Anterior cingulate cortex (tissue), 58 donors: ENCODE results near the gene NMNAT3.
"Not testable (repeated sequence)": the region's sequence is repeated elsewhere in the genome, so short reads cannot be mapped to it uniquely, and the experiment has no call there.

Experiments used
- DNase-seq, 58 donors: peaks; one replicate each; lab custom pipeline; 2025; lab: John Stamatoyannopoulos, UW

NMNAT3 gene

DNA sequence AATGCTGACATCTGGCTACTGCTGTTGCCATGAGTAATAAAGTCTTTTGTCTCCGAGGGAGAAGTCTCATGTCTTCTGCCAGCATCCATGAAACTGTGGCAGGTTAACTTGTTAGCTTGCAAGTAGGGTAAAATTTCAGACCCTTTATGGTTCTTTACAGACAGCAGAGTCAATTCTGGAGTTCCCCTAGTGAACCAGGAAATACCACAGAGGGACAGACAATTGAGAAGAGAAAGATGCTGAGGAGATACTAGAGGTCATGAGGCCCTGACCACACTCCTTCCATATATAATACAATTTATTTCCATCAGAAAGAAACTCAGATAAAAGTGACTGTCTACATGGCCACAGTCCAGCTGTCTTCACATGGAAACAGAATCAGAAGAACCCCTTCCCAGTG is 38.1 kb downstream of the NMNAT3 start:
- DNase-seq, result no peak

DNA sequence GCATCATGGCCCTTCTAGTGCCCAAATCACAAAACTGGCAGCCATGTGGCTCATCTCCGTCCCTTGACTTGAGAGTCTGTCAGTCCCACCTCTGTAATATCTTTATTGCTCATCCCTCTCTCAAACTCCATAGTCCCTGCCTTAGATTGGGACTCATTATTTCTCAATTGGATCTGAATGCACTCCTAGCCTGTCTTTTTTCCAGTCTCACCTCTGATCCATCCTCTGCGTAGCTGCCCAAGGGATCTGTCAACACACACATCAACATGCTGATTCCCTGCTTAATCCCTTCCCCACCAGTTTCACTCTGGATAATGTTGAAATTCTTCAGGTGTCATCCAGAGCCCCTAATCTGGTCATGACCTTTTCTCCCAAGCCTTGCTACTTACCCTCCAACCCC is 39.3 kb downstream of the NMNAT3 start:
- no peak for DNase-seq

DNA sequence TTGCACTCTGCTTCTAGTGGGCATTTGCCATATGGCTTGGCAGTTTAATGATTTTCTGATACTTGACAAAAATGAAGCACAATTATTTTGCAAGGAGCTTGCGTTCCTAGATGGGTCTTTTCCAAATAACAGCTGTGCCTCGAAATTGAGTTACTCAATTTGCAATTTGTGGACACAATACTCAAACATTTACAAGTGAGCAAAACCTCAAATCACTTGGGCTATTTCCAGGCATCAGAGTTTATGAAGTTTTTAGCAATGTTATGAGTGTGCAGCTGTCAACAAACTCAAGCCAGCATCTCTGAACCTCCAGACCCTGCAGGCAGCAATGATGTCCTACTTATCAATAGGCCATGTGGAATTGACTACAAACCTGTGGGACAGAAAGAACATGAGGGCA is 41.3 kb downstream of the NMNAT3 start:
- no peak for DNase-seq

DNA sequence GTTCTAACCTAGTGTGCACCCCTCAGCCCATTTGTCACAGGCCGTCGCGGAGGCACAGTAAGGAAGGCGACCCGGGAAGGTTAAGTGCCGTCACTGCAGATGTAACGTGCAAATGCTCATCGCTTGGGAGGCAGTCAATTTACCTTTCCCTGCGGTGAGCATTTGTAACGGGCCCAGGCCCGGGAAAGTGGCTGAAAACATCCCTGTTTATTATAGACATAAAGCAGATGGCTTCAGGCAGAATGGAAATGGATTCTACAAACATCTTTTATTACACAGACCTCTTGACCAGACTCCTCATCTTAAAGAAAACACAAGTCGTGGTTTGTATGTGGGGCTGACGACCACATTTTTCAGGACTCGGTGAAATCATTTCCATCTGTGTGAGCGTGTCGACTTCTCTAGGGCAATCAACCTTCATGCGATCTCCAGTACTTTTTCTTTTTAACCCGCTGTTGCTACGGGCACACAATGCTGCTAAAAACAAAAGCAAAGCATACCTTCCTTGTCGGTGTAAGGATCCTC is 43.6 kb downstream of the NMNAT3 start:
- no peak for DNase-seq

DNA sequence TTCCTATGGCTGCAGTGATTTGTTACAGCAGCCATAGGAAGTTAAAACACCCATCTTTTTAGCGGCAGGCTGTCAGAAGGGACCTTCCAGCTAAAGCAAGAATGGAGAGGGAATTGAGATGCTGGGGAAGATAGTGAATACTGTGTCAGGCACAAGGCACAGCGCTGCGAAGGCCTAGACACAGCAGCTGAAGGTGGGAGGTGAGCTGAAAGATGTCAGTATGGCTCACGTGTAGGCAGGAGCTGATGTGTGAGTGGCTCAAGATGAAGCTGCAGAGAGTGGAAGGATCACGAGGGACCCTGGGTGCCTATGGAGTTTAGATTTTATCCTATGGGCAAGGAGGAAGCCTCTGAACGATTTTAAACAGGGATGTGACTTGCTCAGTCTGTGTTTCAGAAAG is 44.3 kb downstream of the NMNAT3 start:
- DNase-seq, result no peak

DNA sequence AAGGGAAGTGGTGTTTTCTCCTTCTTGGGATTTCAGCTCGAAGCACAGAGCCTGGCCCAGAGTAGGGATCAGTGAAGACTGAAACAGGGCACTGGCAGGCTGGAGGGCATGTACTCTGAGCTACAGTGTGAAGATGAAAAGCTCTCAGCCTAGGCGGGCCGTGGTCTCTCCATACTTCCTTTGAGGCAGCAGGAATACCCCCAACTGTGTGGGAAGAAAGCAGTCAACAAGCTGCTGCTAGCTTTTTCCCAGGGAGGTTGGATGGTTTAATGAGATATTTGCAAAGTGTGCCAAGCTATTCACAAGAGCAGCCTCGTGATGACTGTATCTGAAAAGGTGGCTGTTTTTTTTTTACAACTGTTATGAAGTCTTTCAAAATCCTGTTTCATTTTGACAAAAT is 47.2 kb downstream of the NMNAT3 start:
- no peak for DNase-seq

DNA sequence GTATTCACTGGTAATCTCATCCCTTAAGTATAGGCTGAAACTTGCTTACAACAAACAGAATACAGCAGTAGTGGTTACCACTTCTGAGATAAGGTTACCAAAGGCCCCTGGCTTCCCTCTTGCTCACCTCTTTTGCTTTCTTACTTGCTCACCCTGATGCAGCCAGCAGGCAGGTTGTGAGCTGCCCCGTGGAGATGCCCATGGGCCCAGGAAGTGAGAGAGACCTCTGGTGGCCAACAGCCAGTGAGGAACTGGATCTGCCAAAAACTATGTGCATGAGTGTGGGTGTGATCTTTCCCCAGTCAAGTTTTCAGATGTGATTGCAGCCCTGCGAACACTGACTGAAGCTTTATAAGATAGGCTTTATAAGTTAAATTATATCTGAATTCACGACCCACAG is 48.7 kb downstream of the NMNAT3 start:
- no peak for DNase-seq

DNA sequence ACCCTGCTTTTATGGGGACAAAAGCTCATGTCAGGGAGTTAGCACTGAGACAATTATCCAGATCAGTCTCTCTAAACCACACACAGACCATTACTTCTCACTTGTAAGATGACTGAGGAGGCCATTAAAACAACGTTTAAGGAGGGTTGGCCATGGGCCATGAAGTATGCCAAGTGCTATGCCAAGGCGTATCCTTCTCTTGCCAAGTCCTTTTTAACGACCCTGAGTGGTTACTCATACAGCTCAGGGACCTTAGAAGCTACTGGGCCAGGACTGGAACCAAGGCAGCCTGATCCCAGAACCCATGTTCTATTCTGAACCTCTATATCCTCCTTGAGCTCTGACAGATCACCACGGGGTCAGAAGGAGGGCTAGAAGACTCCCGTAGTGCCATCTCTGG is 50.0 kb downstream of the NMNAT3 start:
- no peak for DNase-seq

DNA sequence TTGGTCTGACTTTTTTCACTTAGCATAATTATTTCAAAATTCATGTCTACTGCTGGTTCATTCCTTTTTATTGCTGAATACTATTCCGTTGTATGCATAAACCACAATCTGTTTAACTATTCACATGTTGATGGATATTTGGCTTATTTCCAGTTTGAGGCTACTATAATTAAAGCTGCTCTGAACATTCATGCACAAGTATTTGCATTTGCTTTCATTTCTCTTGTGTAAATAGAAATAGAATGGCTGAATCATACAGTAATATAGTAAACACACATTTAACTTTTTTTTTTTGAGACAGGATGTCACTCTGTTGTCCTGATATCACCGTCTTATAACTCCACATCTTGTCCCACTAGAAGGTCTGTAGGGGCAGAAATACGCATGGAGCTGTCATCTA is 57.3 kb downstream of the NMNAT3 start:
- no peak for DNase-seq

DNA sequence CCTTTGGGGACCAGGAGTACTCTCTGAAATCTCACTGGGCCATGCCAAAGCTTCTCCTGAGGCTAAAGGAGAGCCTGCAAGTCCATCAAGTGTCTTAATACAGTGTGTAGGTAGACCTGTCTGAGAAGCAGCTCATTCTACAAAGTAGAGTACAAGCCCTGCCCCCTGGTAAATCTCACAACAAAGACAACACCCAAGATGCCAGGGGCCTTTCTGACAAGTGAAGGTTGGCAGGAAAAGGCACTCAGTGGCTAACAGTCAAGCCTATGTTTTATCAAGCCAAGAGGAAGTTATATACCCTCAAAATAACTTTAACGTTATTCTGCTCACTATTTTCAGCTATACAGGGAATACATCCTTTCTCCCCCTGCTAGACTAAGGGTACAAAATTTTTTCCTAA is 58.3 kb downstream of the NMNAT3 start:
- DNase-seq, result no peak

DNA sequence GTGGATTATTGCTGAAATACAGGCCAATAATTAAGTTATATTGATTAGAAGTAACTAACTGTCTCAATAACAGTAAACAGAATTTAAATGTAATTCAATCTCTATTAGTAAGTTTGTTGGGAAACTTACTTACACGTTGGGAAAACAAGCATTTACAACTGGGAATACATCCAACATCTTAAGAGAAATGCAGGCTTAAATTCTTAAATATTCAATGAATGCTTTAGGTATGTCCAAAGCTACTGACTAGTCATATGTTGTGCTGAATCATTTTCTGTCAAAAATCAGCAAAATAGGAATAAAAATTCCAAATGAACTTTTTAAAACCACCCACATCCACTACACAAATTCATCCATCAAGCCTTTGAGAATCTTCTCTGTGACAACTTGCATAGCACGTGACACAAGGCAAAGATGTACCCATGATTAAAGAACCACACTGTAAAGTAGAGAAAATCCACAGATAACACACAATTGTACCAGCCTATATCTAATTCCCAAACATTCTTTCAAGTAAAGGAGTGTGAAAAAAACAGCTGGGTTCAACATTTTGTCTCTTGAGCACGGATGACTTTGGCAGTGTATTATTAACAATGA is 60.0 kb downstream of the NMNAT3 start:
- no peak for DNase-seq

DNA sequence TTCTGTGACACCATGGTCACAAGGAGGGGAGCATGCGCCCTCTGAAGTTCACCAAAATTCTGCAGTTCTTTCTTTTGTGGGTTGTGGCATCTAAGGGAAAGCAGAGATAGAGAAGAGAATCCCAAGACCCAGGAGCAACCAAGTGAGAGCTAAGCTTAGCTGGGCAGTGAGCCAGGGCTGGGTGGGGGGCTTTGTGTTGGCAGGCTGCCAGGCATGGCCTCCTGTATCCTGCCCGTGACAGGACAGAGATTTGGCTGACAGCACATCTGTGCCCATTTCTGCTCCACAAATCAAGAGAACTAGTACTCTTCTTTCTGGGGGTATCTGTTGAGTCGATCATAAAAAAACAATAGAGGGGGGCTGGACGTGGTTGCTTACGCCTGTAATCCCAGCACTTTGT is 66.2 kb downstream of the NMNAT3 start:
- DNase-seq, result peak in 1 of 58 donors; percentile 2

DNA sequence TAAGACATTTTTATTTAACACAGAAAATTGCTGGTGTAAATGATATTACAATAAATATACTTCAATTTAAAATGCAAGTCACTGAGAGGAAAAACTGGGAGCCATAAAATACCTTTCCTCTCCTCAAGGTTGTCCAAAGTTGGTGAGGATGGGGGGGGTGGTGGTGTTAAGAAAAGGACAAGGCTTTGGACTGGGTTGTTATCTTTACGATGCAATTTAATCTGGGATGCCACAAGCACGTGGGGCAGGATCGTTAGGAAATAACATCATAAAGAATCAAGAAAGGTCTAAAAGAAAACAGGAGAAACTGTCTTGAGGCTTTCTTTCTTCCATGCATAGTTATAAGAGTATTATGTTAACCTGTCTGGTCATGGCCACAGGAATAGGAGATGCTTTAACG is 66.9 kb downstream of the NMNAT3 start:
- DNase-seq, result no peak

DNA sequence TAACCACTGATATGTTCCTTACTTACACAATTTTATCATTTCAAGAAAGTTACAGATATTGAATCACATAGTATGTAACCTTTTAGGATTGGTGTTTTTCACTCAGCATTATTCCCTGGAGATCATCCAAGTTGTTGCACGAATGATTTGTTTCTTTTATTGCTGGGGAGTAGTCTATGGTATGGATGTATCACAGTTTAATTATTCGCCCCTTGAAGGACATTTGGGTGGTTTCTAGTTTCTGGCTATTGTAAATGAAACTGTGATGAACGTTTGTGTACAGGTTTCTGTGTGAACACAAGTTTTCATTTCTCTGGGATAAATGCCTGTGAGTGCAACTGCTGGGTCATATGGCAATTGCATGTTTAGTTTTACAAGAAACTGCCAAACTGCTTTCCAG is 68.8 kb downstream of the NMNAT3 start:
- DNase-seq, result no peak

DNA sequence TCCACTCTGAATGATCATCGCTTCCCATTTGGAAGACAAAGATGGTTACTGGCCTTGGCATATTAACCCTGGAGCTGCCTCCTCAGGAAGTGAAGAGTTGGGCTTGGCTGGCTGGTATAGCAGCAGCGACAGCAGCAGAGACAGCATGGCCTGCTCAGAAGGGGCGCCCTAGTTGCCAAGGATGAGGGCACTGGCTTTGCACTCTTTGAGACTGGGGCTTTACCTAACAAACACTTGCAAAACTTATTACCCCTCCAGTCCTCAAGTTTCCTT is 69.7 kb downstream of the NMNAT3 start:
- DNase-seq, result no peak

DNA sequence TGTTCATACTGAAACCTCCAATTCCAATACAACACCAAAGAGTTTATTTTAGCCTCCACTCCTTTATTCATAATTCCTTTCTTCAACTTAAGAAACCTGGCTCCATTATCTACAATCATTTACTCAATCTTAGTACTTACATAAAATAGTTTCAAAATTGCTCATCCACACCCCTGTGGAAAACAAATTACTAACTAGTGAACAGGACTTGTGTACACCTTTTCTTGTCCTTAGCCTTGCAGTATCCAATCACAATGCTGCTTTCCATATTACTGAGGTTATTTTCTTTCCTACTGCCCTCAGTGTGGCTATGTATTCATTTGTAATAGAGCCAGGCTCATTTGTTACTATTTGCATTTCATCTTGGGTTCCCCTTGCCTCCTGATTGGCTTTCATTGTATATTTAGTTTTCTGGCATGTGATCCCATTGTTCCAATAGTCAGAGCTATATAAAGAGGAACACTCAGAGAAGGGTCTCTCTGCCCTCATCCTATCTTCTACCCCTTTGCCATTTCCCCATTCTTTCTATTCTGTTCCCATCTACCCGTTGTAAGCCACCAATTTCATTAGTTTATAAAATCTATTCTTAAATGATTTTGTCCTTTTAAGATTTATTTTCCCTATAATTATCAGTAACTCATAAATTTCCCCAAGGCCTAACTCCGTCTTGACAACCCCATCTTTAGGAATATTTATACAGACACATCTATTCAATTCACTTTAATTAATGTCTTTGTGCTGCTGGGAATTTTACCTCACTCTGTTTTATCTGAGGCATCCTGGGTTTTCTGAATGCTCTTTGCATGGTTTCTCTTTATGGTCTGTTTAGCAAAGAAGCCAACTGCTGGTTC is 70.3 kb downstream of the NMNAT3 start:
- DNase-seq, result no peak

DNA sequence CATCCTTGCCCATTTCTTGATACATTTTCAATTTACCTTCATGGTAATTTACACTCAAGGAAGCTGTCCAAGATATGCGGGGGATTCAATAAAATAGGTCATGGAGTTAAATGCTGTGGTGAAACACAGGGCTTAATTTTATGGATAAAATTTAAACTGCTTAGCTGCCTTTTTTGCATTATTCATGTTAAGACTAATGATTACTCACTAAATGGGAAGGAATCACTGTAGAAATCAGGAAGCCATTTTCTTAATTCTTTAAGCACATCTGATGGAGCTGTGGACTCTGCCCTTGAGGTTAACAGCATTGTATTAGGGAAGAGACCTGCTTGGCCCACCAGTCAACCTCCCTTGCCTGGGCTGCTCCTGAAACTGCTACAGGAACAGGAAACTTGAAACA is 75.8 kb downstream of the NMNAT3 start:
- no peak for DNase-seq

DNA sequence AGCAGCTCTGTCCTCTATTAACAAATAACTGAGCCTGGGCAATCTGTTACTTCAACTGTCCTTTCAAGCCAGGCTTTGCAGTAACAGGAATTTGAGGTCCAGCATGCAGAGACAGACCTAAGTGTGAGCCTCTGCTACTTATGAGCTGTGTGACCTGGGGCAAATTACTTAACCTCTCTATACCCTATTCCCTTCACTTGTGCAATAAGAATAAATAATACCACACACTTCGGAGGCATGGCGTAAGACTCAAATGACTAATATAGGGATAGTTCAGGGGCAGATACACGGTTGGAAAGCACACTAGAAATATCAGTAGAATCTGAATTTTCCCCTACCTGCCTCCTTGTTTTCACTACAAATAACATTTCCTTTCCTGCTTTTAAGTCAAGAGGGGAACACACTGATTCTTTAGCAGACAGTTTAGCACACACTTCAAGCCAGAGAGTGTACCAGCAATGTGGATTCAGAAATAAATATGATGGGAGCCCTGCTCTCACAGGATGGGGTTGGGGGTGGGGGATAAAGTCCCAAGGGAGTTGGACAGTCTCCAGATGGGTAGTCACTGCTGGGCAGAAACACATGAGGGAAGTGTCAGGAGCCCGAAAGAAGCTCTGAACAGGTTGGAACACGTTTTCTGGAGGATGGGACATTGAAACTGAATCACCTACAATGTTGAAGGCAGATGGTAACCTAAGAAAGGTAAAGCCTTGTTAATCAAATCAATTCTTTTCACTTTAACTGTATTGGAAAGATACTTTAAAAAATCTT is 76.4 kb downstream of the NMNAT3 start:
- DNase-seq, result no peak

DNA sequence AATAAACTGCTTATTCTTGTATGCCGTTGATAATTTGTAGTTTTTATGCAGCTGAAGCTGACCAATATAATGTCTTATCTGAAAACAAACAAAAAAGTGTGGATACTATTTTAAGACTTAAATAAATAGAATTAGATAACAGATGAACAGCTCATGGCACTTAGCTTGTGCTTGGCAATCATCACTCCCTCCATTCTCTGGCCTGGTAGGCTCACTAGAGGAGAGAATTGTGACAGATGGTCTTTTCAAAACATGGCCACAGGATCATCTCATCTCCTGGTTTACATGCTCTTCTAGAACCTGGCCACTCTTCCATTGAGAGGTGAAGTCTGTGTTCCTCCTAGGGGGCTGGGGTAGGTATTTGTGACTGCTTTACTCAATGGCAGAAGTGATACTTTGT is 79.8 kb downstream of the NMNAT3 start:
- no peak for DNase-seq

DNA sequence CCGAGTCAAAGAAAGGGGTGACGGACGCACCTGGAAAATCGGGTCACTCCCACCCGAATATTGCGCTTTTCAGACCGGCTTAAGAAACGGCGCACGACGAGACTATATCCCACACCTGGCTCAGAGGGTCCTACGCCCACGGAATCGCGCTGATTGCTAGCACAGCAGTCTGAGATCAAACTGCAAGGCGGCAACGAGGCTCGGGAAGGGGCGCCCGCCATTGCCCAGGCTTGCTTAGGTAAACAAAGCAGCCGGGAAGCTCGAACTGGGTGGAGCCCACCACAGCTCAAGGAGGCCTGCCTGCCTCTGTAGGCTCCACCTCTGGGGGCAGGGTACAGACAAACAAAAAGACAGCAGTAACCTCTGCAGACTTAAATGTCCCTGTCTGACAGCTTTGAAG is 86.6 kb downstream of the NMNAT3 start:
- DNase-seq, result not testable (repeated sequence)

DNA sequence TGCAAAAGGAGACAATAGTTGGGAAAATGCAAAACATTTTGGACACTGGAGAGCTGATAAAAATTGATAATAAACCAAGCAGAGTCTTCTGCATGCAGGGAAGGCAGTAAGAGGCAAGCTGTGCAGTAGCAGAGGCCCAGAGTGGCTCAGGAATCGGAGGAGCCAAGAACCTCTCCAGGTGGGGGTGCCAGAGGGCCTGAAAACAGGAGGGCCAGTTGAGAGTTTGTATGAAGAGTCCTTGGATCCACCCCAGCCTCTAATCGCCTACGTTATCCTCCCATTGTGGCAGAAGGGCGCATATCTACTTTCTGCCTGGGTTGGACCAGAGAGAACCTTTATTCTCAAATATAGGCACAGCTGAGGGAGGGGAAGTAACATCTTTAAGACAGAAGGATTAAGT is 89.3 kb downstream of the NMNAT3 start:
- no peak for DNase-seq

DNA sequence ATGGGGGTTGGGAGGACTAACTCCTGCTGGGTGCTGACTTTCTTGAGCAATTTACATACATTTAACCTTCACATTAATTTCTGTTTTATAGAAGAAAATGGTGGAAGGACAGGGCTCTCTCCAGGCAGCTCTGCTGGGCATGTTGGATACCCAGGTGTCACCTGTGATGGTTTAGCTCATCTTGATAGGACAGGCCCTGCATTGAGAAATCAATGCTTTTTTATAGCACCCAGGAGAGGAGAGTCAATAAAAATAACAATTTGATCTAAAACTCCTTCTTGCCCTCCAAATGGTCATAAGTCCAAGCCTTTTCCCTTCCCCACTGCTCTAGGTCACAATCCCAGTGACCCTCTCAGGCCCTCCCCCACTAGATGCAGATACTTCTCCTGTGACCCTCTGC is 90.0 kb downstream of the NMNAT3 start:
- DNase-seq, result no peak
